Fibroblast of lung (primary cell): ENCODE measurements around the gene GALNT1.

Experiments used
- CTCF ChIP-seq, 2 donors: IDR thresholded peaks in 1 of 2; conservative IDR thresholded peaks in 1 of 2; 1 replicate in 1 of 2; 2 replicates in 1 of 2; pipeline ENCODE4 v1.5.1; 2011 to 2012; ENCODE audit warnings: low read length in 2 of 2, control low read depth in 1 of 2, inconsistent platforms in 1 of 2, low read depth in 1 of 2, mild to moderate bottlenecking in 1 of 2
- EZH2 ChIP-seq: IDR thresholded peaks from 2 replicates; pipeline ENCODE4 v1.5.1; 2012; ENCODE audit warnings: low read length, control low read depth, mild to moderate bottlenecking; ENCODE audit errors: missing control alignments

GRCh38 chr18:35739778-35740177, 158.2 kb downstream of the GALNT1 start:
- no peak for TF ChIP-seq CTCF (conservative IDR thresholded peaks at IDR 0.05 in 1 of 2, IDR thresholded peaks at IDR 0.05 in 1 of 2; ENCODE audit: low read depth in 1 of 2, low read length in 2 of 2)
- TF ChIP-seq EZH2, result no peak
